GM19438 (cell line): ENCODE measurements around the gene POLR1G.
A peak's percentile ranks its signal among the peaks of the same experiment; 100 is the strongest.

Experiments used
- ATAC-seq: cut with Tn5 transposase; IDR thresholded peaks from one replicate; pipeline ENCODE4 v1.9.1; 2021; ENCODE audit warnings: low read depth; ENCODE audit not compliant: unreplicated experiment

POLR1G gene

DNA sequence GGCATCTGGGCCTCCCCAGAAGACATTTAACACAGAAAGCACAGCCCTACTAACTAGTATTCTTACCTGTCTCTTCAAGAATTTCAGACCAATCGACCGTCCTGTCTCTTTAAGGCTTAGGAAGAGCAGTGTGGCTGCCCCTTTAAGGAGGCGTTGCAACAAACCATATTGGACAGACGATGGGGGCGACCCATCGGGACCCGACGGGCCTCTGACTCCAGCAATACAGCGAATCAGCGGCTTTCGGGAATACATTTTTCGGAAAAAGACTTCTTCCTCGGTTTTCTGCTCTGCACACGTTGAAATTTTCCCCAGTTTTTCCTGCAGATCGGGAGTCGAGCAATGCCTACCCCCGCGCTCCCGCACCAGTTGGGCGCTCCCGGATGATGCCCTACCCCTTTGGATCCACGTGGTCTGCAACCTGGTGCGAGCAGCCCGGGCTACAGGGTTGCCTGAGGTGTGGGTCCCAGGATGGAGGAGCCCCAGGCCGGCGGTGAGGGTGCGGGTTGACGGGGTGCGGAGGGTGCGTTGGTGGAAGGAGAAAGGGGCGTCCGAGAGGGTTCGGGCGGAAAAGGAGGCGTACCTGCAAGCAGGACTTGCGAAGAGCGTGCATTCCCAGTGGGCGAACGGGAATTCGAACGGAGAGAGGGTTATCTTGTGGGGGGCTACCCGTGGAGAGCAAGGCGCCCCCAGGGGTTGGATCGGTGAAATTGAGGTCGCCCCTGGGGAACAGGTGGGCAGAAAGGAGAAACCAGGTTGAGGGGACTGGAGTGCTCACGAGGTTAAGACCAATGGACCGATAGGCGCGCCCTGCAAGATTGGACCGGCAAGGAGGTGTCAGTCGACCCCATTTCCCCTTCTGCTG, at the start of gene POLR1G:
Gene POLR1G, plus strand, starts transcription at position 419 of the 865 bp plus-strand sequence. Its CDS starts 53 bp downstream, at position 472.
- ATAC-seq, result peak; percentile 66

DNA sequence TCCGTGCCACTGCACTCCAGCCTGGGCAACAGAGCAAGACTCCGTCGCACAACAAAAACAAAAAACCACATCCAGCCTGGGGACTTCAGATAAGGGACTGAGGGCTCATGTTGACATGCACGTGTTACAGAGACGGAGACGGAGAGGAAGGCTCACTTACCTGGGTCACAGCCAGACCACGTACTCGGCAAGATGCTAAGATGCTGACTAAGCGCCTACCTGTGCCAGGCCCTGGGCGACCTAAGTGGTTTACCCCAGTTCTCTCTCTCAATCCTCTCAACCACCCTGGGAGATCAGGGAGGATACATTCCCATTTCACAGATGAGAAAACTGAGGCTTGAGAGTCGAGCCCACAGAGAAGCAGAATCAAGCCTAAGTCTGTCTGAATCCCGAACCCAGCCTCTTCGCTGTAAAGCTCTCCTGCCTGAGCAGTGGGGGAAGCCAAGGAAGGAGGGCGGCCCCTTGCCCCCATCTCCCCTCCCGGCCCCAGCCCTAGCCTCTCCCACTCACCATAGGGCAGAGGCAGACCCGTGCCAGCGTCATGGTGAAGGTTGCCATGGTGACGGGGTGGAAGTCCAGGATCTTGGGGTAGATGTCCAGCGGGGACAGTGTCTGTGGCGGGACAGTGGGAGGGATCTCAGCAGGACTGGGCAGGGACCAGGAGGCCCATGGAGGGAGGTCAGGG, 49.5 kb upstream of the POLR1G start:
- no peak for ATAC-seq

GRCh38 chr19:45357445-45357783, 49.0 kb upstream of the POLR1G start:
- ATAC-seq, result no peak

DNA sequence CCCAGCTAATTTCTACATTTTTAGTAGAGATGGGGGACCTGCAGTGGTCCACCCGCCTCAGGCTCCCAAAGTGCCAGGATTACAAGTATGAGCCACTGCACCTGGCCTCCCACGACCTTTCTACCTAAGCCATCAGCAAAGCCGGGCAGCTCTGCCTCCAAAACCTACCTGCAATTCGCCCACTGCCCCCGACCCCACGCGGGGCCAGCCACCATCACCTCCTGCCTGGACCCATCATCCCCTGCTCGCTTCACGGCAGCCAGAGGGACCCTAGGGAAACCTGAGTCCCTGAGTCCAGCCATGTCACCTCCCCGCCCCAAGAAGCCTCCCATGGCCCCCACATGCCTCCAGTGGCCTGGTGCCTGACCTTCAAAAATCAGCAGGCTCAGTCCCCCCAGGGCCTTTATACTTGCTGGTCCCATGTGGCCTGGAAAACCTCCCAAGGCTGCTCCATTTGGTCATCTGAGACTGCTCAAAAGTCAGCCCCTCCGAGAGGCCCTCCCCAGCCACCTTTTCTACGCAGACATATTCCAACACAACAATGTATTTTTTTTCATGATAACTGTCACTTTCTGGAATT, 48.1 kb upstream of the POLR1G start:
- no peak for ATAC-seq

DNA sequence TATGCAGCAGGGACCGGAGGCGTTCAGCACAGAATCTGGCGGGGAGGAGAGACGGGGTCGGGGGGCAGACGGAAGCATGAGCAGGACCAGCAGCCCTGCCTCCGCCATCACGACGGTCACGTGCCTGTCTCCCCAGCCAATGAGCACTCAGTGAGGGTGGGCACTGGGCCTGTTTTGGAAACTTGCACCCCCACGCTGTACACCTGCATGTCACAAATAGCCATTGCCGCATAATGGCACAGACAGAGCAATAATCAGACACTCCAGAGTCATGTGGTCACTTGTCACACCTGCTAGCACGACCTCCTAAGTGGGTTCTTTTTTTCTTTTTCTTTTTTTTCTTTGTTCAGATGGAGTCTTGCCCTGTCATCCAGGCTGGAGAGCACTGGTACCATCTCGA, 44.8 kb upstream of the POLR1G start:
- no peak for ATAC-seq

DNA sequence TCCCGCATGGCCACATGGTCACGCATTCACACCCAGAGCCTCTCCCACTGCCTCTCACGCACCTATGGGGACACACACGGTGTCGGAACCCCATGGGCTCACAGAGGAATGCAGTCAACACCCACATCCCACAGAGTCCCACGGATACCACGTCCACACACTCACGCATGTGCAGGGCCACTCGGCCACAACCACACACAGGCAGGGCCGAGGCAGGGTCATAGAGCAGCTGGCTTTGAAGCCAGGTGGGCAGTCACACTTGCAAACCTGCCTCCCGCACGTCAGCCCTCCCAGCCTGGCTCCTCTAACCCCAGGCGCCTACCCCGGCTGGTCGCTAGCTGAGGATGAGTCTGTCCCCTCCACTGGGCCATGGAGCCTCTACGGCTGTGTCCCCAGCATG, 44.2 kb upstream of the POLR1G start:
- no peak for ATAC-seq

- no peak for ATAC-seq
These were observed 42.5 kb upstream of the POLR1G start for GRCh38 chr19:45363861-45364459.

DNA sequence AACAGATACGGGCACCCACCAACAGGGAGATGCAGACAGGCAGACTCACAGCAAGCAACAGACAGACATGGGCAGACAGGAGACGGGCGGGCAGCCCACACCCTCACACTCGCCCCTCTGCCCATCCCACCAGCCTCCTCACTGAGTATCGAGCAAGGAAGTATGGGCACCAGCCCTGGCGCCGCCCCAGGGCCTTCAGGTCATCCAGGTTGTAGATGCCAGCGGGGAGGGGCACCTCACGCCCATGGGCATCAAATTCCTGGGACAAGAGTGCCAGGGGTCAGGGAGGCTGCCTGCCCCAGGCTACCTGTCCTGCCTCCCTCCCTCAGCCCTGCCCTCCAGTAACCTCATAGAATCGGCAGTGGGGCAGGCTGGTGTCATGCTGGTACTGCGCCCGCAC, 41.7 kb upstream of the POLR1G start:
- no peak for ATAC-seq

DNA sequence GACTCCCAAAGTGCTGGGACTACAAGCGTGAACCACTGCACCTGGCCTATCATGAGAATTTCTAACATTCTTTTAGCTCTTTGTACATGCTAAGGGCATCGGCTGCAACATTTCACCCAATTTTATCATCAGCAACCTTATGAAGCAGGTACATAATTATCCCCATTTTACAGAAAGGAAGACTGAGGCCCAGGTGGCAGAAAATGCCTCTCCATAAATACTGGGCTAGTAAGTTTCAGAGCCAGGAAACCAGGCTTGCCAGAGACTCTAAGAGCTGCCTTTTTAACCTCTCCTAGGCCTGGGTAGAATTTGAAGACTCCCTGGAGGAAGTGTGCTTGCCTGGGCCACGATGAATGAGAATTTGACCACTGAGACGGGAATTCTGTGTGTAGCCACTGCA, 38.3 kb upstream of the POLR1G start:
- no peak for ATAC-seq

- ATAC-seq, result no peak
These were observed 37.6 kb upstream of the POLR1G start for GRCh38 chr19:45368737-45369340.

GRCh38 chr19:45370410-45371204, 35.8 kb upstream of the POLR1G start, which contains the start of gene ERCC2:
Gene ERCC2 (minus strand): TSS chr19:45370573. CDS start chr19:45370540, 33 bp downstream.
- peak; percentile 98 for ATAC-seq

DNA sequence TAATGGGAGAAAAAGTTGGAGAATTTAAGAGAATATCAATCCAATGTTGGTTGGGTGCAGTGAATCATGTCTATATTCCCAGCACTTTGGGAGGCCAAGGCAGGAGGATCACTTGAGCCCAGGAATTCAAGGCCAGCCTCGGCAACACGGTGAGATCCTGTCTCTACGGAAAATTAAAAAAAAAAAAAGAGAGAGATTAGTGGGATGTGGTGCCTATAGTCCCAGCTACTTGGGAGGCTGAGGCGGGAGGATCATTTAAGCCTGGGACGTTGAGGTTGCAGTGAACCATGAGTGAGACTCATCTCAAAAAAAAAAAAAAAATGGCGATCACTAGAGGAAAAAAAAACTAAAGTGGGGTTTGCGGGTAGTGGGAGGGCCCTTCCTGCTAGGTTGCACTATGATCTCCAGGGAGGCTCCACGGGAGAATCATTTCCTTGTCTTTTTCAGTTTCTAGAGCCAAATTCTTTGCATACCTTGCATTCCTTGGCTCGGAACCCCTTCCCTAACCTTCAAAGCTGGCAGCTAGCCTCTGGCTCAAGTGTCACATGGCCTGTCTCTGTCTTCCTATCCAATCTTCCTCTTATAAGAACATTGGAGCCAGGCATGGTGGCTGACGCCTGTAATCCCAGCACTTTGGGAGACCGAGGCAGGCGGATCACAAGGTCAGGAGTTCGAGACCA, 30.3 kb upstream of the POLR1G start:
- ATAC-seq, result no peak

- ATAC-seq, result no peak
These were observed 26.3 kb upstream of the POLR1G start for GRCh38 chr19:45380107-45380506.

DNA sequence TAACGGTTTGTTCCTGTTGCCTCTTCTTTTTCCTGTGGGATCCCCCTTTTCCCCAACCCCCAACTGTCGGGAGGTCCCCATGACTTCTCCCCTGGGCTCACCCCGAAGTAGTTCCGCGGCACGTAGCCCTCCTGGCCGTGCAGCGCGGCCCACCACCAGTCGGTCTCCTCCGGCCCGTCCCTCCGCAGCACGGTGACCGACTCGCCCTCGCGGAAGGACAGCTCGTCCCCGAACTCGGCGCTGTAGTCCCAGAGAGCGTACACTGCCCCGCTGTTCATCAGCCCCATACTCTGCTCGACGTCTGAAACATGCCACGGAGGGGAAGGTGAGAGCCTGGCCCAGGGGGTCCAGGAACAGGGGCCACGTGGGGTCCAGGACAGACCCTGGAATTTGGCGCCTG, 24.0 kb upstream of the POLR1G start:
- ATAC-seq, result no peak

- ATAC-seq, result no peak
These were observed 20.8 kb upstream of the POLR1G start for GRCh38 chr19:45385392-45386221.

GRCh38 chr19:45391346-45391745, 15.1 kb upstream of the POLR1G start:
- no peak for ATAC-seq

DNA sequence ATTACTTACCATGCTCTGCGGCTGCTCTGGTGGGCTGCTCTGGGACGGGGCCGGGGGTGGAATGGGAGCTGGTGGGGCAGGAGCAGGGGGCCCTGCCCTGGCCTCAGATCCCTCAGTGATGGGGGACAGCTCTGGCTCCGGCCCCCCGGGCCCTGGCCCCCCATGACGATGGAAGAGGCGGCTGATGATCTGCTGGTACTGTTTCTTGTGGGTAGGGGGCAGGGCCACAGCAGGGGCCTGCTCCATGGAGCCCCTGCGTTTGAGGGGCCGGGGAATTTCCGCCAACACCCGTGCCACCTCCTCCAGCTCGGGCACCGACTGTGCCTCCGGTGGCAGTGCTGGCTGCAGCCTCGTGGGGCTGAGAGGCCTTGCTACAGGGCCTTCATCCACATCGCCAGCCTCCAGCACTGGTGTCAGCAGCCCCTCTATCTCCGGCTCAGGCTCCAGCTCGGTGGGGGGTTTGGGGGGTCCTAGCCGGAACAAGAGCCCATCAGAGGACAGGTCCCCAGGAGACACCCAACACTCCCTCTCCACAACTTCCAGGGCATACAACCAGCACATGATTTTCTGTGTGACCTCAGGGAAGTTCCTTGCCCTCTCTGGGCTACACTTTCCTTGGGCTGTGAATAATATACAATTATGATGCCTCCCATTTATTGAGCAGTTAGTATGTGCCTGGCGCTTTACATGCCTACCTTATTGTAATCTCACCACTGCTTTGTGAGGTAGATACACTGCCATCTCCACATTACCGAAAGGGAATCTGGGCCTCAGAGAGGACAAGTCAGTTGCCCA, 14.4 kb upstream of the POLR1G start:
- no peak for ATAC-seq
